Ovary (tissue), 9 donors: ENCODE data around the gene C6orf47. TPM values are rescaled to one million over a fixed set of nuclear protein-coding genes. Genes with fewer than 3 reads are reported as not detected.

Experiments used
- DNase-seq, 5 donors: peaks; one replicate each; pipeline ENCODE4 v3.0.0-alpha.2; 2019 to 2020
- H3K27ac ChIP-seq, 2 donors: fragments of 200-600 bp; one replicate each; pipeline versions ENCODE4 v1.5.1 to v1.8.0; 2019 to 2022
- H3K27me3 ChIP-seq: fragments of 200-600 bp; one replicate; pipeline ENCODE4 v1.8.0; 2022
- H3K36me3 ChIP-seq: fragments of 200-600 bp; sonication (generic); one replicate; pipeline ENCODE4 v1.5.1; 2019
- H3K4me1 ChIP-seq: one replicate; pipeline ENCODE4 v1.8.1; 2013; ENCODE audit warnings: mild to moderate bottlenecking, moderate library complexity; ENCODE audit not compliant: insufficient read depth
- H3K4me3 ChIP-seq: fragments of 200-600 bp; sonication (generic); one replicate; pipeline ENCODE4 v1.5.1; 2017
- H3K9me3 ChIP-seq, 2 donors: fragments of 200-600 bp in 1 of 2; sonication (generic) in 1 of 2; one replicate each; pipeline versions ENCODE4 v1.5.1 to v1.8.1; 2013 to 2019; ENCODE audit warnings: mild to moderate bottlenecking in 1 of 2, moderate library complexity in 1 of 2
- EP300 ChIP-seq: sonication (generic); formaldehyde crosslinking; IDR thresholded peaks from one replicate; pipeline ENCODE4 v1.6.1; 2017; ENCODE audit warnings: antibody characterized with exemption
- POLR2A ChIP-seq: fragments of 450-650 bp; IDR thresholded peaks from one replicate; pipeline ENCODE4 v1.6.1; 2017; ENCODE audit warnings: antibody characterized with exemption, mild to moderate bottlenecking, moderate library complexity
- WGBS, 3 donors: extraction: QIAGEN DNeasy Blood & Tissue Kit in 1 of 3; methylation state at CpG; one replicate each; pipeline versions ENCODE4 v1.1.5 to v1.1.7; 2013 to 2017; 5-methylcytosine and 5-hydroxymethylcytosine counted together
- intact Hi-C, 4 donors: fragments of 100-400 bp; cut with DNase I; formaldehyde crosslinking; loops; one replicate each; pipeline versions ENCODE4 v1.11.0 to v1.15.1; 2022 to 2023
- polyA plus RNA-seq, 2 donors: library from polyadenylated mRNA; stranded (reverse); fragments of 200-250 nt in 1 of 2; fragments of 350-450 nt in 1 of 2; fragmentation: Illumina TruSeq in 1 of 2; extraction: RNeasy Lipid Tissue Mini Kit (QIAGEN cat#74804) in 1 of 2; gene quantifications; one replicate each; pipeline ENCODE4 v1.2.3, GENCODE V29; 2013 to 2014
- total RNA-seq, 7 donors: library from RNA; depleted of rRNA in 2 of 7; stranded (reverse); fragments of >200 nt in 2 of 7; fragmentation: NEBNext Ultra II Directional in 3 of 7; extraction: Animal tissue kit (Norgen Biotek cat#: 25700) in 3 of 7; gene quantifications; one replicate each; pipeline versions ENCODE4 v1.1.0 to v1.2.4, GENCODE V29; 2016 to 2023
- TF ChIP-seq, protein P1 (sequence below), 3 donors: fragments of 450-650 bp in 2 of 3; fragments of 200-600 bp in 1 of 3; IDR thresholded peaks; one replicate each; pipeline versions ENCODE4 v1.5.1 to v1.8.0; 2016 to 2022; ENCODE audit warnings: antibody characterized with exemption in 3 of 3, mild to moderate bottlenecking in 1 of 3
- donor health status: DM: no; HTN: no; CAD: no; lungs with moderate emphysema.
- donor health status: DM: no; HTN: no; CAD: no.
- donor health status: Bipolar disorder and iron deficiency.
- donor health status: DM: yes; HTN: yes; CAD: no.
- donor health status: DM: no; HTN: no; CAD: no.
- donor health status: DM: yes; HTN: yes; CAD: no.

The C6orf47 gene
- total and polyA plus RNA-seq, 9 donors: 13.9 to 26.2 (median 19.7) TPM

DNA sequence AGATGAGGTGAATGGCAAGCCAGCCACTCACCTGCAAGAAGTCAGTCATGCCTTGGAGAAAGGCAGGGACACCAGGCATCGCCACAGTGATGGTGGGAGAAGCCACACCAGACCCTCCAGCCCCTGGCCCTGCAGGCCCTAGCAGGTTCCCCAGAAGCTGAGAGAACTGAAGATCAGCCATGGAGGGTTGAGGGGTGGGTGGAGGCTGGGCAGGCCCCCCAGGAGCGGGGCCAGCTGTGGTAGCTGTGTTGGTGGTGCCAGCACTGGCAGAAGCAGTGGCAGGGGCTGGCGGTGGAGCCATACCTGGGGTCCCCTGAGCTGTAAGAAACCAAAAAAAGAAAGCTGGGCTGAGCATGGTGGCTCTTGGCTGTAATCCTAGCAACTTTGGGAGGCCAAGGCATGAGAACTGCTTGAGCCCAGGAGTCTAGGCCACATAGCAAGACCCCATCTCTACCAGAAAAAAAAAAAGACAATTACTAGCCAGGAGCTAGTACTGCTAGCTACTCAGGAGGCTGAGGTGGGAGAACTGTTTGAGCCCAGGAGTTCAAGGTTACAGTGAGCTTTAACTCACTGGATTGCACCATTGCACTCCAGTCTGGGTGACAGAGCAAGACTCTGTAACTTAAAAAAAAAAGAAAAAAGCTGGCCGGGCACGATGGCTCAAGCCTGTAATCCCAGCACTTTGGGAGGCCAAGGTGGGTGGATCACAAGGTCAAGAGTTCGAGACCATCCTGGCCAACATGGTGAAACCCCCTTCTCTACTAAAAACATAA lies 17.6 kb downstream of the C6orf47 start:
- intact Hi-C loops: no loop called here
- Histone ChIP-seq H3K27ac (no peak overlapping the region), H3K27me3 (no peaks in the 10 kb centered on the region), H3K4me3 (no peak overlapping the region), H3K36me3 (no peaks in the 10 kb centered on the region), H3K4me1 (no peaks in the 10 kb centered on the region), H3K9me3 (no peaks in the 10 kb centered on the region)
- 72 to 82% (median 81%) methylated on average over 6 of the region's 6 CpGs for WGBS, 3 donors
- no peak for TF ChIP-seq POLR2A
- TF ChIP-seq, protein P1, sequence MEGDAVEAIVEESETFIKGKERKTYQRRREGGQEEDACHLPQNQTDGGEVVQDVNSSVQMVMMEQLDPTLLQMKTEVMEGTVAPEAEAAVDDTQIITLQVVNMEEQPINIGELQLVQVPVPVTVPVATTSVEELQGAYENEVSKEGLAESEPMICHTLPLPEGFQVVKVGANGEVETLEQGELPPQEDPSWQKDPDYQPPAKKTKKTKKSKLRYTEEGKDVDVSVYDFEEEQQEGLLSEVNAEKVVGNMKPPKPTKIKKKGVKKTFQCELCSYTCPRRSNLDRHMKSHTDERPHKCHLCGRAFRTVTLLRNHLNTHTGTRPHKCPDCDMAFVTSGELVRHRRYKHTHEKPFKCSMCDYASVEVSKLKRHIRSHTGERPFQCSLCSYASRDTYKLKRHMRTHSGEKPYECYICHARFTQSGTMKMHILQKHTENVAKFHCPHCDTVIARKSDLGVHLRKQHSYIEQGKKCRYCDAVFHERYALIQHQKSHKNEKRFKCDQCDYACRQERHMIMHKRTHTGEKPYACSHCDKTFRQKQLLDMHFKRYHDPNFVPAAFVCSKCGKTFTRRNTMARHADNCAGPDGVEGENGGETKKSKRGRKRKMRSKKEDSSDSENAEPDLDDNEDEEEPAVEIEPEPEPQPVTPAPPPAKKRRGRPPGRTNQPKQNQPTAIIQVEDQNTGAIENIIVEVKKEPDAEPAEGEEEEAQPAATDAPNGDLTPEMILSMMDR (IDR thresholded peaks at IDR 0.05): no peak
- no peak for TF ChIP-seq EP300
- no peak for DNase-seq

- no peaks in the 10 kb centered on the region for H3K9me3 ChIP-seq
- DNase-seq: no peak
- H3K27me3 ChIP-seq: no peaks in the 10 kb centered on the region
- TF ChIP-seq, protein P1 (IDR thresholded peaks at IDR 0.05): no peak
- TF ChIP-seq EP300 (no peak), POLR2A (no peak)
- H3K4me1 ChIP-seq: no peaks in the 10 kb centered on the region
- intact Hi-C loops: no loop called here
- no peak overlapping the region for H3K27ac ChIP-seq
- no peaks in the 10 kb centered on the region for H3K36me3 ChIP-seq
- no peak overlapping the region for H3K4me3 ChIP-seq
- WGBS, 3 donors: 77 to 81% (median 80%) methylated on average over 4 of the region's 4 CpGs
Measured at GRCh38 chr6:31641370-31641769, 19.2 kb downstream of the C6orf47 start.

DNA sequence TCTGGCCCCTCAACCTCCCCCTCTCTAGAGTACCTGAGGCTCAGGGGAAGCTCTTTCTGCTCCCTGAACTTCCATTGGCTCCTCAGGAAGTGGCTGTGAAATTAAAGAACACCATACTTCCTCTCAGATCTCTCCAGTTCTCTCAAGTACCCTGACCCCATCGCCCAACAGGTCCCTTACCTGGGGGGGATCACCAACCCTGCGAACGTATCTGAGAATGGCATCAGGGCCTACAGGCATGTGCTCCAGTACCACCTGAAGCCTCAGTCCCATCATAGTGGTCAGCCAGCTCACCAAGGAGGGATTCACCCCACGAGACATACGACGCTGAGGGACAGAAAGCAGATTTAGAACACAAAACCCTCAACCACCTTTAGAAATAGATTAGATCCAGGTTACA lies 20.0 kb downstream of the C6orf47 start:
- Histone ChIP-seq H3K4me1 (no peaks in the 10 kb centered on the region), H3K9me3 (no peaks in the 10 kb centered on the region), H3K4me3 (no peak overlapping the region), H3K27me3 (no peaks in the 10 kb centered on the region), H3K36me3 (no peaks in the 10 kb centered on the region), H3K27ac (no peak overlapping the region)
- TF ChIP-seq POLR2A (no peak), EP300 (no peak)
- intact Hi-C loops: no loop called here
- WGBS, 3 donors: 91 to 96% (median 93%) methylated on average over 6 of the region's 6 CpGs
- DNase-seq: no peak

DNA sequence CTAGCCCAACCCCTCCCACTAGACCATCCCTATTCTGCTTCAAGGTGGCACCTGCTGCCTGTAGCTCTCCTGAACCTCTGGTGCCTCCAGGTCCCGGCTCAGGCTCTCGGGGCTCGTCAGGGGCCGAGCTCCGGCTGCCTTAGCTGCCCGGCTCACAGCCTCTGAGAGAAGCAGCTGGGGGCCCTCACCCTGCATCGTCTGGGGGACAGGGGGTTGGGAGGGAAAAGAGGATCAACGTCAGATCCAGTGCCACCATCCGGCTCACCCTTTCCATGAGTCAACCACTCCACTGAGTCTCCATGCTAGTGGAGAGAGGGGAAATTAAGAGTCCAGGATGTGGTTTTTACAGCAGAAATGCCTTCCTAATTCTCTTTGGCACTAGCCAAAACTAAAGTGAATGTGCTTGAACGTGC lies 21.1 kb downstream of the C6orf47 start:
- intact Hi-C loops: no loop called here
- Histone ChIP-seq H3K9me3 (no peaks in the 10 kb centered on the region), H3K27ac (no peak overlapping the region), H3K36me3 (peaks cover 3% of the 10 kb centered on the region), H3K27me3 (no peaks in the 10 kb centered on the region), H3K4me1 (no peaks in the 10 kb centered on the region), H3K4me3 (no peak overlapping the region)
- DNase-seq: no peak
- WGBS, 3 donors: 69 to 73% (median 69%) methylated on average over 10 of the region's 10 CpGs
- TF ChIP-seq, protein P1 (IDR thresholded peaks at IDR 0.05): no peak
- TF ChIP-seq EP300 (no peak), POLR2A (no peak)

GRCh38 chr6:31639043-31639442 lies 21.5 kb downstream of the C6orf47 start:
- DNase-seq: no peak
- Histone ChIP-seq H3K27ac (no peak overlapping the region), H3K4me3 (no peak overlapping the region), H3K27me3 (no peaks in the 10 kb centered on the region), H3K36me3 (peaks cover 3% of the 10 kb centered on the region), H3K4me1 (no peaks in the 10 kb centered on the region), H3K9me3 (no peaks in the 10 kb centered on the region)
- intact Hi-C loops: no loop called here
- 63 to 73% (median 64%) methylated on average over 9 of the region's 9 CpGs for WGBS, 3 donors
- TF ChIP-seq, protein P1 (IDR thresholded peaks at IDR 0.05): no peak
- TF ChIP-seq POLR2A (no peak), EP300 (no peak)
